ENCODE measurements around the gene DDIT4. TPM values are rescaled to one million over a fixed set of nuclear protein-coding genes. Genes with fewer than 3 reads are reported as not detected.

Gene DDIT4
- total RNA-seq, 2 donors from 2014 or later: 1,025 to 1,076 TPM

Other genes with a start within 250 kb of the DDIT4 start
- gene SPOCK2, start 185.4 kb upstream of the DDIT4 start, total RNA-seq: 100 to 1,000 TPM; 170 to 209 TPM
- gene ANAPC16, start 57.9 kb upstream of the DDIT4 start, total RNA-seq: 100 to 1,000 TPM in 1 of 2 donors, 10 to 100 TPM in 1; 88.2 to 107 TPM
- gene ASCC1, start 57.6 kb upstream of the DDIT4 start, total RNA-seq: 10 to 100 TPM; 65.5 to 87.6 TPM
- gene DNAJB12, start 81.0 kb downstream of the DDIT4 start, total RNA-seq: 10 to 100 TPM; 20.7 to 26.6 TPM